HCT116 (cell line): ENCODE measurements around the gene SMYD4. TPM values are rescaled to one million over a fixed set of nuclear protein-coding genes. Genes with fewer than 3 reads are reported as not detected.

ENCODE experiments used
- ATAC-seq: fragments of 200-7000 bp; cut with Tn5 transposase; 2 replicates; pipeline ENCODE4 v1.9.1; 2020; ENCODE audit warnings: mild to moderate bottlenecking, moderate library complexity
- BruUV-seq: library from RNA; stranded (reverse); fragments of 400-500 nt; replicated peaks from 2 replicates; lab custom pipeline; 2021; lab: Mats Ljungman, UMichigan
- CTCF ChIA-PET: fragments of 300-600 bp; sonication (Branson Sonifier 250); formaldehyde crosslinking; loops from one replicate; lab custom pipeline; 2021; ENCODE audit warnings: antibody characterized with exemption; lab: Charles Lee
- POLR2A ChIA-PET: fragments of 300-600, 350-600 bp; sonication (Branson Sonifier 250); formaldehyde crosslinking; loops from one replicate; lab custom pipeline; 2021; ENCODE audit warnings: antibody characterized with exemption; lab: Charles Lee
- RAD21 ChIA-PET, 2 experiments: fragments of 300-600 bp; sonication (Branson Sonifier 250); formaldehyde crosslinking; loops; one replicate each; lab custom pipeline; 2023; ENCODE audit warnings: low total read pairs in 2 of 2; ENCODE audit not compliant: uncharacterized antibody in 2 of 2, unreplicated experiment in 2 of 2, low non-redundant PET in 1 of 2; lab: Charles Lee
- DNase-seq: peaks from one replicate; pipeline ENCODE4 v3.0.0-alpha.2; 2010; ENCODE audit warnings: low read depth, low spot score
- H2AFZ ChIP-seq: fragments of 200-600 bp; shearing (Covaris generic), sonication (generic); 2 replicates; pipeline ENCODE4 v1.6.1; 2017; ENCODE audit warnings: low read depth, mixed run types, mixed read lengths, antibody characterized with exemption, low read length; ENCODE audit not compliant: poor library complexity, severe bottlenecking
- H3K27ac ChIP-seq: 2 replicates; pipeline ENCODE4 v1.5.1; 2012; ENCODE audit warnings: low read depth, low read length
- H3K27me3 ChIP-seq: fragments of 200-600 bp; sonication (generic); 2 replicates; pipeline ENCODE4 v1.6.1; 2016; ENCODE audit warnings: mixed run types, low read length, mixed read lengths; ENCODE audit not compliant: insufficient read depth
- H3K36me3 ChIP-seq, 2 experiments: fragments of 200-500 bp in 1 of 2; fragments of 200-600 bp in 1 of 2; sonication (Bioruptor generic) in 1 of 2; sonication (generic) in 1 of 2; 2 replicates each; pipeline versions ENCODE4 v1.5.1 to v1.6.1; 2014 to 2016; ENCODE audit warnings: low read length in 2 of 2, inconsistent platforms in 1 of 2, mixed read lengths in 1 of 2, mixed run types in 1 of 2; ENCODE audit not compliant: insufficient read depth in 2 of 2, control insufficient read depth in 1 of 2
- H3K4me1 ChIP-seq, 2 experiments: fragments of 200-600 bp in 1 of 2; sonication (generic) in 1 of 2; 2 replicates each; pipeline versions ENCODE4 v1.5.1 to v1.6.1; 2012 to 2017; ENCODE audit warnings: low read length in 2 of 2, inconsistent platforms in 1 of 2, mild to moderate bottlenecking in 1 of 2, mixed read lengths in 1 of 2, mixed run types in 1 of 2, moderate library complexity in 1 of 2; ENCODE audit not compliant: insufficient read depth in 2 of 2, control insufficient read depth in 1 of 2
- H3K4me2 ChIP-seq: fragments of 200-600 bp; sonication (generic); 2 replicates; pipeline ENCODE4 v1.6.1; 2017; ENCODE audit warnings: mixed run types, low read length, mixed read lengths
- H3K4me3 ChIP-seq, 2 experiments: fragments of 200-600 bp in 1 of 2; sonication (generic) in 1 of 2; replicated peaks in 1 of 2; 2 replicates each; pipeline ENCODE4 v1.5.1; 2011 to 2016; ENCODE audit warnings: low read length in 2 of 2, control low read depth in 1 of 2, low read depth in 1 of 2, mild to moderate bottlenecking in 1 of 2, mixed read lengths in 1 of 2, mixed run types in 1 of 2
- H3K79me2 ChIP-seq: fragments of 200-600 bp; sonication (generic); 2 replicates; pipeline ENCODE4 v1.6.1; 2017; ENCODE audit warnings: mild to moderate bottlenecking, mixed run types, low read length, moderate library complexity, mixed read lengths; ENCODE audit not compliant: insufficient read depth
- H3K9ac ChIP-seq: fragments of 200-600 bp; sonication (generic); 2 replicates; pipeline ENCODE4 v1.6.1; 2016; ENCODE audit warnings: low read length, mixed read lengths
- H3K9me2 ChIP-seq: fragments of 200-600 bp; sonication (generic), shearing (Covaris generic); 2 replicates; pipeline ENCODE4 v1.6.1; 2017; ENCODE audit warnings: mixed run types, mild to moderate bottlenecking, moderate library complexity; ENCODE audit not compliant: insufficient read depth
- H3K9me3 ChIP-seq, 2 experiments: fragments of 200-500 bp in 1 of 2; fragments of 200-600 bp in 1 of 2; sonication (Bioruptor generic) in 1 of 2; sonication (generic) in 1 of 2; 2 replicates each; pipeline ENCODE4 v1.6.1; 2014 to 2017; ENCODE audit warnings: low read length in 2 of 2, mixed read lengths in 2 of 2, inconsistent platforms in 1 of 2, low read depth in 1 of 2, mild to moderate bottlenecking in 1 of 2, mixed run types in 1 of 2, moderate library complexity in 1 of 2; ENCODE audit not compliant: control insufficient read depth in 1 of 2, insufficient read depth in 1 of 2
- H4K20me1 ChIP-seq: fragments of 200-600 bp; sonication (generic), shearing (Covaris generic); 2 replicates; pipeline ENCODE4 v1.6.1; 2017; ENCODE audit warnings: mixed run types, mild to moderate bottlenecking, moderate library complexity; ENCODE audit not compliant: insufficient read depth
- ATF3 ChIP-seq: IDR thresholded peaks from 2 replicates; pipeline ENCODE4 v1.6.1; 2012
- CBX3 ChIP-seq: IDR thresholded peaks from 2 replicates; pipeline ENCODE4 v1.6.1; 2012; ENCODE audit warnings: low read depth
- CEBPB ChIP-seq: IDR thresholded peaks from 2 replicates; pipeline ENCODE4 v1.6.1; 2012; ENCODE audit warnings: low read depth
- EGR1 ChIP-seq: IDR thresholded peaks from 2 replicates; pipeline ENCODE4 v1.6.1; 2012; ENCODE audit warnings: low read depth
- ELF1 ChIP-seq: IDR thresholded peaks from 2 replicates; pipeline ENCODE4 v1.6.1; 2012; ENCODE audit warnings: low read depth, borderline replicate concordance
- EZH2 ChIP-seq: fragments of 200-600 bp; sonication (generic); IDR thresholded peaks from 2 replicates; pipeline ENCODE4 v1.6.1; 2017; ENCODE audit warnings: antibody characterized with exemption, mixed run types
- EZH2phosphoT487 ChIP-seq: fragments of 200-600 bp; IDR thresholded peaks from 2 replicates; pipeline ENCODE4 v1.6.1; 2018; ENCODE audit warnings: antibody characterized with exemption, borderline replicate concordance
- FOSL1 ChIP-seq: IDR thresholded peaks from 2 replicates; pipeline ENCODE4 v1.6.1; 2012; ENCODE audit warnings: low read depth
- JUND ChIP-seq: IDR thresholded peaks from 2 replicates; pipeline ENCODE4 v1.6.1; 2012
- MAX ChIP-seq: IDR thresholded peaks from 2 replicates; pipeline ENCODE4 v1.6.1; 2012
- POLR2A ChIP-seq: IDR thresholded peaks from 2 replicates; pipeline ENCODE4 v1.7.0; 2011; ENCODE audit warnings: borderline replicate concordance; ENCODE audit not compliant: insufficient read depth, insufficient read length; ENCODE audit errors: extremely low read depth
- POLR2AphosphoS5 ChIP-seq: IDR thresholded peaks from 2 replicates; pipeline ENCODE4 v1.6.1; 2011; ENCODE audit warnings: mild to moderate bottlenecking, low read depth, low read length, moderate library complexity
- SIN3A ChIP-seq: IDR thresholded peaks from 2 replicates; pipeline ENCODE4 v1.6.1; 2012; ENCODE audit warnings: low read depth
- SP1 ChIP-seq: IDR thresholded peaks from 2 replicates; pipeline ENCODE4 v1.6.1; 2012; ENCODE audit warnings: low read depth
- SRF ChIP-seq: IDR thresholded peaks from 2 replicates; pipeline ENCODE4 v1.6.1; 2012; ENCODE audit warnings: low read depth
- TCF7L2 ChIP-seq: IDR thresholded peaks from 2 replicates; pipeline ENCODE4 v1.7.0; 2011; ENCODE audit warnings: borderline replicate concordance, inconsistent platforms; ENCODE audit not compliant: insufficient read depth, insufficient read length; ENCODE audit errors: extremely low read depth
- YY1 ChIP-seq: IDR thresholded peaks from 2 replicates; pipeline ENCODE4 v1.6.1; 2011; ENCODE audit warnings: low read length, low read depth, moderate library complexity, mild to moderate bottlenecking; ENCODE audit not compliant: insufficient replicate concordance; ENCODE audit errors: extremely low read depth
- ZBTB33 ChIP-seq: IDR thresholded peaks from 2 replicates; pipeline ENCODE4 v1.6.1; 2011; ENCODE audit warnings: mild to moderate bottlenecking, low read length, moderate library complexity; ENCODE audit not compliant: insufficient replicate concordance; ENCODE audit errors: extremely low read depth
- ZFX ChIP-seq: fragments of 450-650 bp; IDR thresholded peaks from 2 replicates; pipeline ENCODE4 v1.6.1; 2017
- ZNF274 ChIP-seq: fragments of 200-500 bp; sonication (Bioruptor generic); IDR thresholded peaks from 2 replicates; pipeline ENCODE4 v1.6.1; 2014; ENCODE audit warnings: mild to moderate bottlenecking, low read depth, low read length, inconsistent platforms
- intact Hi-C: fragments of 100-400 bp; cut with micrococcal nuclease; formaldehyde crosslinking; loops from 2 replicates; pipeline ENCODE4 v1.10.0; 2022
- total RNA-seq: library from RNA; stranded (reverse); gene quantifications from one replicate; pipeline ENCODE4 v1.2.1, GENCODE V29; 2021; ENCODE audit not compliant: unreplicated experiment
- TF ChIP-seq, protein P1 (sequence below): IDR thresholded peaks from 2 replicates; pipeline ENCODE4 v1.6.1; 2012; ENCODE audit warnings: low read depth

The SMYD4 gene
- total RNA-seq, 1 experiment from 2014 or later: 16.9 TPM

DNA sequence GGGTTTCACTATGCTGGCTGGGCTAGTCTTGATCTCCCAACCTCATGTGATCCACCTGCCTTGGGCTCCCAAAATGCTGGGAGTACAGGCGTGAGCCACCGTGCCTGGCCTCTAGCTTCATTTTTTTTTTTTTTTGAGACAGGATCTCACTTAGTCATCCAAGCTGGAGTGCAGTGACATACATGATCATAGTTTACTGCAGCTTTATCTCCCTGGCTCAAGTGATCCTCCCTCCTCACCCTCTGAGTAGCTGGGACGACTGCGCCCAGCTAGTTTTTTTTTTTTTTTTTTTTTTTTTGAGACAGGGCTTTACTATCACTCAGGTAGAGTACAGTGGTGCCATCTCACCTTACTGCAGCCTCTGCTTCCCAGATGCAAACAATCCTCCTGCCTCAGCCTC lies 9.8 kb upstream of the SMYD4 start (continued):
- TF ChIP-seq SIN3A (no peak), ELF1 (no peak), SP1 (no peak), ATF3 (no peak), EGR1 (no peak), EZH2phosphoT487 (no peak)

DNA sequence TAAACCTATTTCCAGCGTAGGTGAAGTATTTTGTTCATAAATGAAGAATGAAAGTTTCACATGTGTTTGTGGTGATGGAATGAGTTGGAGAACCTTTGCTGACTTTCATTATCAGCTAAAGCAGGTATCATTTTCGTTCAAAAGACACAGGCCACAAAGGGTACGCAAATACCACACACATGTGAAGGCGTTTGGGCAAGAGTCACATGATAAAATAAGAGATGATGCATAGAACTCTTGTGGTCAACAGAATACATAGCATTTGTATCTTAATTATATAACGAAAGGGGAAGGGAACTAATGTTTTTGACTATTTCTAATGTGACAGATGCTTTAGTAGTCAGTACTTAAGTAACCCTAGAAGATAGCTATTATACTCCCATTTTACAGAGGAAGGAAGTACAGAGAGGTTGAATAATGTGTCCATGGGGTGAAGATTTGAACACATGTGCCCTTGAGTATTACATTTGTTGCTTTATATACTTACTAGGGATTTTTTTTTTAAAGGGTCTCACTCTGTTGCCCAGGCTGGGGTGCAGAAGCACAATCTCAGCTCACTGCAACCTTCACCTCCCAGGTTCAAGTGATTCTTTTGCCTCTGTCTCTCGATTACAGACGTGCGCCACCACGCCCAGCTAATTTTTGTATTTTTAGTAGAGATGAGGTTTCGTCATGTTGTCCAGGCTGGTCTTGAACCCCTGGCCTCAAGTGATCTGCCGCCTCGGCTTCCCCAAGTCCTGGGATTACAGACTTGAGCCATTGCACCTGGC lies 4.9 kb upstream of the SMYD4 start:
- Histone ChIP-seq H3K4me3 (no peak overlapping the region), H2AFZ (no peak overlapping the region), H3K27ac (no peak overlapping the region), H4K20me1 (peaks cover 14% of the 10 kb centered on the region; the same call in 1 of the 2 replicates), H3K9me2 (no peaks in the 10 kb centered on the region), H3K27me3 (no peaks in the 10 kb centered on the region), H3K36me3 (peaks cover 5 to 10% of the 10 kb centered on the region in 2 experiments; a peak in 2 of 4 replicates), H3K4me1 (peaks cover 8 to 11% of the 10 kb centered on the region in 2 experiments; a peak in 3 of 4 replicates), H3K79me2 (peaks cover 96% of the 10 kb centered on the region), H3K4me2 (no peak overlapping the region), H3K9ac (no peak overlapping the region), H3K9me3 (no peaks in the 10 kb centered on the region)
- no peak for DNase-seq
- TF ChIP-seq CBX3 (no peak), ELF1 (no peak), CEBPB (no peak), FOSL1 (no peak), EGR1 (no peak), ZNF274 (no peak), EZH2 (no peak), ZBTB33 (no peak), MAX (no peak), EZH2phosphoT487 (no peak), JUND (no peak), POLR2AphosphoS5 (no peak), POLR2A (no peak), YY1 (no peak), ZFX (no peak), TCF7L2 (no peak), SIN3A (no peak), SRF (no peak)
- TF ChIP-seq, protein P1, sequence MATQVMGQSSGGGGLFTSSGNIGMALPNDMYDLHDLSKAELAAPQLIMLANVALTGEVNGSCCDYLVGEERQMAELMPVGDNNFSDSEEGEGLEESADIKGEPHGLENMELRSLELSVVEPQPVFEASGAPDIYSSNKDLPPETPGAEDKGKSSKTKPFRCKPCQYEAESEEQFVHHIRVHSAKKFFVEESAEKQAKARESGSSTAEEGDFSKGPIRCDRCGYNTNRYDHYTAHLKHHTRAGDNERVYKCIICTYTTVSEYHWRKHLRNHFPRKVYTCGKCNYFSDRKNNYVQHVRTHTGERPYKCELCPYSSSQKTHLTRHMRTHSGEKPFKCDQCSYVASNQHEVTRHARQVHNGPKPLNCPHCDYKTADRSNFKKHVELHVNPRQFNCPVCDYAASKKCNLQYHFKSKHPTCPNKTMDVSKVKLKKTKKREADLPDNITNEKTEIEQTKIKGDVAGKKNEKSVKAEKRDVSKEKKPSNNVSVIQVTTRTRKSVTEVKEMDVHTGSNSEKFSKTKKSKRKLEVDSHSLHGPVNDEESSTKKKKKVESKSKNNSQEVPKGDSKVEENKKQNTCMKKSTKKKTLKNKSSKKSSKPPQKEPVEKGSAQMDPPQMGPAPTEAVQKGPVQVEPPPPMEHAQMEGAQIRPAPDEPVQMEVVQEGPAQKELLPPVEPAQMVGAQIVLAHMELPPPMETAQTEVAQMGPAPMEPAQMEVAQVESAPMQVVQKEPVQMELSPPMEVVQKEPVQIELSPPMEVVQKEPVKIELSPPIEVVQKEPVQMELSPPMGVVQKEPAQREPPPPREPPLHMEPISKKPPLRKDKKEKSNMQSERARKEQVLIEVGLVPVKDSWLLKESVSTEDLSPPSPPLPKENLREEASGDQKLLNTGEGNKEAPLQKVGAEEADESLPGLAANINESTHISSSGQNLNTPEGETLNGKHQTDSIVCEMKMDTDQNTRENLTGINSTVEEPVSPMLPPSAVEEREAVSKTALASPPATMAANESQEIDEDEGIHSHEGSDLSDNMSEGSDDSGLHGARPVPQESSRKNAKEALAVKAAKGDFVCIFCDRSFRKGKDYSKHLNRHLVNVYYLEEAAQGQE: no peak
- POLR2A ChIA-PET: no interaction called here
- RAD21 ChIA-PET: no interaction called here
- no TSS peak for BruUV-seq
- intact Hi-C loops: no loop called here
- ATAC-seq: no peak
- CTCF ChIA-PET: no interaction called here
